GM21723 (cell line): ENCODE results near the gene PGAM2.

Experiments
- ATAC-seq: cut with Tn5 transposase; IDR thresholded peaks from one replicate; pipeline ENCODE4 v1.9.1; 2021; ENCODE audit warnings: mild to moderate bottlenecking, moderate library complexity; ENCODE audit not compliant: unreplicated experiment

PGAM2 gene

GRCh38 chr7:44065431-44066110 lies at the start of gene PGAM2:
TSS of gene PGAM2 (minus strand) at chr7:44065567. CDS start at chr7:44065529, 38 bp downstream.
- ATAC-seq: no peak

- ATAC-seq: no peak
These were observed 49.4 kb upstream of the PGAM2 start for GRCh38 chr7:44114586-44115310.

GRCh38 chr7:44113764-44114354 lies 48.5 kb upstream of the PGAM2 start:
- ATAC-seq: no peak

GRCh38 chr7:44112997-44113763 lies 47.8 kb upstream of the PGAM2 start:
- no peak for ATAC-seq

- ATAC-seq: no peak
These were observed 47.0 kb upstream of the PGAM2 start for GRCh38 chr7:44112231-44112996.

- ATAC-seq: no peak
These were observed 46.4 kb upstream of the PGAM2 start for GRCh38 chr7:44111761-44112160.

- ATAC-seq: no peak
These were observed 45.6 kb upstream of the PGAM2 start for GRCh38 chr7:44110719-44111635.

GRCh38 chr7:44109991-44110390 lies 44.6 kb upstream of the PGAM2 start:
- ATAC-seq: no peak

- no peak for ATAC-seq
These were observed 43.7 kb upstream of the PGAM2 start for GRCh38 chr7:44108768-44109750.

GRCh38 chr7:44107961-44108767 lies 42.8 kb upstream of the PGAM2 start:
- no peak for ATAC-seq

- no peak for ATAC-seq
These were observed 42.0 kb upstream of the PGAM2 start for GRCh38 chr7:44107116-44107960.

GRCh38 chr7:44106311-44107065 lies 41.1 kb upstream of the PGAM2 start:
- ATAC-seq: no peak

- no peak for ATAC-seq
These were observed 40.5 kb upstream of the PGAM2 start for GRCh38 chr7:44105832-44106231.

- no peak for ATAC-seq
These were observed 39.7 kb upstream of the PGAM2 start for GRCh38 chr7:44104860-44105771.
